HG02571 (cell line): ENCODE measurements around the gene CDH22.

Source experiments
- ATAC-seq: cut with Tn5 transposase; IDR thresholded peaks from one replicate; pipeline ENCODE4 v1.9.1; 2021; ENCODE audit warnings: mild to moderate bottlenecking, moderate library complexity; ENCODE audit not compliant: unreplicated experiment

The CDH22 gene

GRCh38 chr20:46324960-46325703, 16.8 kb upstream of the CDH22 start:
- ATAC-seq = no peak

- ATAC-seq = no peak
Measured at GRCh38 chr20:46324379-46324778, 16.1 kb upstream of the CDH22 start.

GRCh38 chr20:46323557-46323956, 15.3 kb upstream of the CDH22 start:
- no peak for ATAC-seq

- no peak for ATAC-seq
Measured at GRCh38 chr20:46322641-46323040, 14.3 kb upstream of the CDH22 start.

GRCh38 chr20:46317685-46318177, 9.4 kb upstream of the CDH22 start:
- ATAC-seq = no peak

GRCh38 chr20:46316984-46317684, 8.8 kb upstream of the CDH22 start:
- ATAC-seq = no peak

- ATAC-seq = no peak
Measured at GRCh38 chr20:46315311-46315710, 7.0 kb upstream of the CDH22 start.

- ATAC-seq = no peak
Measured at GRCh38 chr20:46312945-46313861, 4.9 kb upstream of the CDH22 start.

GRCh38 chr20:46312075-46312944, 4.0 kb upstream of the CDH22 start:
- no peak for ATAC-seq

- ATAC-seq = no peak
Measured at GRCh38 chr20:46311719-46312074, 3.4 kb upstream of the CDH22 start.

- no peak for ATAC-seq
Measured at GRCh38 chr20:46311039-46311650, 2.8 kb upstream of the CDH22 start.

GRCh38 chr20:46309945-46310344, 1.6 kb upstream of the CDH22 start:
- ATAC-seq = no peak

- ATAC-seq = no peak
Measured at GRCh38 chr20:46307999-46308257, 370 bp downstream of the CDH22 start.

- ATAC-seq = no peak
Measured at GRCh38 chr20:46307139-46307998, 929 bp downstream of the CDH22 start.

- no peak for ATAC-seq
Measured at GRCh38 chr20:46306743-46307138, 1.6 kb downstream of the CDH22 start.

GRCh38 chr20:46305973-46306360, 2.3 kb downstream of the CDH22 start:
- ATAC-seq = no peak

GRCh38 chr20:46305331-46305972, 2.8 kb downstream of the CDH22 start:
- ATAC-seq = no peak

- ATAC-seq = no peak
Measured at GRCh38 chr20:46304852-46305251, 3.4 kb downstream of the CDH22 start.

GRCh38 chr20:46304361-46304760, 3.9 kb downstream of the CDH22 start:
- no peak for ATAC-seq
